GM12878 (cell line): Measurements from ENCODE around the gene FGFBP1. TPM values are rescaled to one million over a fixed set of nuclear protein-coding genes. Genes with fewer than 3 reads are reported as not detected.
A peak's percentile ranks its signal among the peaks of the same experiment; 100 is the strongest.

Experiments
- ATAC-seq: fragments of 200-7000 bp; cut with Tn5 transposase; 3 replicates; pipeline ENCODE4 v1.9.1; 2020; ENCODE audit warnings: mild to moderate bottlenecking, moderate library complexity
- BruUV-seq: library from RNA; stranded (reverse); fragments of 400-500 nt; replicated peaks from 2 replicates; lab custom pipeline; 2021; lab: Mats Ljungman, UMichigan
- CTCF ChIA-PET: fragments of 300-600 bp; sonication (Branson Sonifier 250); formaldehyde crosslinking; extraction: SDS; loops from one replicate; lab custom pipeline; 2021; ENCODE audit warnings: inconsistent platforms; lab: Yijun Ruan, JAX
- POLR2A ChIA-PET: fragments of 350-600 bp; formaldehyde crosslinking; extraction: SDS; loops from one replicate; lab custom pipeline; 2021; ENCODE audit warnings: inconsistent platforms; lab: Charles Lee
- RAD21 ChIA-PET: fragments of 300-600 bp; sonication (Branson Sonifier 250); formaldehyde crosslinking; loops from one replicate; lab custom pipeline; 2023; ENCODE audit warnings: antibody characterized with exemption; ENCODE audit not compliant: unreplicated experiment; lab: Charles Lee
- SMC1A ChIA-PET: fragments of 300-600 bp; sonication (Branson Sonifier 250); formaldehyde crosslinking; loops from one replicate; lab custom pipeline; 2023; ENCODE audit not compliant: unreplicated experiment, uncharacterized antibody; lab: Charles Lee
- DNase-seq: peaks from one replicate; pipeline ENCODE4 v3.0.0-alpha.2; 2011; ENCODE audit warnings: low read depth, low spot score
- FAIRE-seq: peaks from 3 replicates; lab custom pipeline; 2011; peaks lifted over from hg19 to GRCh38; lab: Jason Lieb, UNC
- H2AFZ ChIP-seq: 2 replicates; pipeline ENCODE4 v1.6.0; 2011; ENCODE audit warnings: low read depth, low read length, control low read depth; ENCODE audit not compliant: control insufficient read depth
- H3K27ac ChIP-seq: 2 replicates; pipeline ENCODE4 v1.5.1; 2011; ENCODE audit warnings: control low read depth; ENCODE audit not compliant: control insufficient read depth, insufficient read depth
- H3K27me3 ChIP-seq, 2 experiments: replicated peaks in 1 of 2; 2 replicates each; pipeline versions ENCODE4 v1.6.0 to v1.6.1; 2011; ENCODE audit warnings: low read length in 1 of 2; ENCODE audit not compliant: control insufficient read depth in 2 of 2, insufficient read depth in 2 of 2
- H3K36me3 ChIP-seq, 2 experiments: 2 replicates each; pipeline ENCODE4 v1.5.1; 2011; ENCODE audit warnings: low read length in 1 of 2; ENCODE audit not compliant: control insufficient read depth in 2 of 2, insufficient read depth in 2 of 2
- H3K4me1 ChIP-seq: 2 replicates; pipeline ENCODE4 v1.6.1; 2011; ENCODE audit warnings: mild to moderate bottlenecking, low read length, moderate library complexity, mixed read lengths; ENCODE audit not compliant: control insufficient read depth, insufficient read depth
- H3K4me2 ChIP-seq: 2 replicates; pipeline ENCODE4 v1.6.0; 2011; ENCODE audit warnings: control low read depth; ENCODE audit not compliant: control insufficient read depth, insufficient read depth
- H3K4me3 ChIP-seq: fragments of 200-600 bp; sonication (generic); 2 replicates; pipeline ENCODE4 v1.5.1; 2016
- H3K79me2 ChIP-seq: 2 replicates; pipeline ENCODE4 v1.6.0; 2011; ENCODE audit warnings: low read length; ENCODE audit not compliant: control insufficient read depth, insufficient read depth
- H3K9ac ChIP-seq: 2 replicates; pipeline ENCODE4 v1.8.0; 2011; ENCODE audit warnings: low read length, control low read depth, mixed read lengths; ENCODE audit not compliant: control insufficient read depth, insufficient read depth
- H3K9me3 ChIP-seq: replicated peaks from 3 replicates; pipeline ENCODE4 v1.5.1; 2011; ENCODE audit warnings: mild to moderate bottlenecking, low read length; ENCODE audit not compliant: control insufficient read depth, insufficient read depth
- H4K20me1 ChIP-seq: 2 replicates; pipeline ENCODE4 v1.6.0; 2011; ENCODE audit not compliant: control insufficient read depth, insufficient read depth
- CBX3 ChIP-seq: fragments of 200-600 bp; sonication (generic); IDR thresholded peaks from 2 replicates; pipeline ENCODE4 v1.6.1; 2016; ENCODE audit warnings: low read depth, borderline replicate concordance
- DPF2 ChIP-seq: fragments of 450-650 bp; IDR thresholded peaks from 2 replicates; pipeline ENCODE4 v1.6.1; 2017; ENCODE audit warnings: mild to moderate bottlenecking
- ESRRA ChIP-seq: IDR thresholded peaks from 2 replicates; pipeline ENCODE4 v1.6.1; 2012; ENCODE audit warnings: mild to moderate bottlenecking, low read length, improper control_type of control experiment
- FOS ChIP-seq: IDR thresholded peaks from 3 replicates; pipeline ENCODE4 v1.6.1; 2011; ENCODE audit warnings: borderline replicate concordance; ENCODE audit not compliant: insufficient read length; ENCODE audit errors: extremely low read depth
- IKZF2 ChIP-seq, 2 experiments: fragments of 450-650 bp; IDR thresholded peaks; 2 replicates each; pipeline ENCODE4 v1.6.1; 2017; ENCODE audit warnings: mild to moderate bottlenecking in 2 of 2, moderate library complexity in 2 of 2
- JUND ChIP-seq: IDR thresholded peaks from 2 replicates; pipeline ENCODE4 v1.6.1; 2012; ENCODE audit warnings: low read depth, mild to moderate bottlenecking, low read length, improper control_type of control experiment, moderate library complexity
- MTA2 ChIP-seq: fragments of 450-650 bp; IDR thresholded peaks from 2 replicates; pipeline ENCODE4 v1.6.1; 2016; ENCODE audit warnings: low read depth, mild to moderate bottlenecking, moderate library complexity
- NR2C1 ChIP-seq: fragments of 450-650 bp; IDR thresholded peaks from 2 replicates; pipeline ENCODE4 v1.6.1; 2017; ENCODE audit warnings: antibody characterized with exemption, mild to moderate bottlenecking, moderate library complexity
- NR2F1 ChIP-seq: fragments of 450-650 bp; conservative IDR thresholded peaks from 2 replicates; pipeline ENCODE4 v1.6.1; 2017; ENCODE audit warnings: mild to moderate bottlenecking
- NRF1 ChIP-seq: conservative IDR thresholded peaks from 2 replicates; pipeline ENCODE4 v1.6.1; 2011; ENCODE audit warnings: mild to moderate bottlenecking, low read depth, low read length, improper control_type of control experiment
- SMAD5 ChIP-seq: IDR thresholded peaks from 2 replicates; pipeline ENCODE4 v1.6.1; 2016; ENCODE audit warnings: antibody characterized with exemption, low read depth
- STAT1 ChIP-seq: fragments of 450-650 bp; conservative IDR thresholded peaks from 2 replicates; pipeline ENCODE4 v1.6.1; 2014; ENCODE audit warnings: antibody characterized with exemption, mild to moderate bottlenecking
- TCF7 ChIP-seq: IDR thresholded peaks from 2 replicates; pipeline ENCODE4 v1.6.1; 2014; ENCODE audit warnings: antibody characterized with exemption, borderline replicate concordance
- YY1 ChIP-seq: IDR thresholded peaks from 2 replicates; pipeline ENCODE4 v1.6.1; 2011; ENCODE audit warnings: low read depth, mild to moderate bottlenecking, low read length
- ZNF687 ChIP-seq: fragments of 450-650 bp; IDR thresholded peaks from 2 replicates; pipeline ENCODE4 v1.6.1; 2017; ENCODE audit warnings: mild to moderate bottlenecking, moderate library complexity
- WGBS: methylation state at CpG from one replicate; pipeline ENCODE4 v1.1.6; 2016; ENCODE audit warnings: low lambda C conversion rate; ENCODE audit not compliant: insufficient replicate concordance, insufficient coverage; ENCODE audit errors: missing lambda C conversion rate; 5-methylcytosine and 5-hydroxymethylcytosine counted together
- in situ Hi-C: fragments of 300-500 bp; cut with MboI; formaldehyde crosslinking; loops from 9 replicates; pipeline ENCODE4 v1.14.3; 2018; ENCODE audit warnings: mixed read lengths
- intact Hi-C: fragments of 100-400 bp; cut with micrococcal nuclease; formaldehyde crosslinking; loops from one replicate; pipeline ENCODE4 v1.14.2; 2022; ENCODE audit not compliant: unreplicated experiment
- polyA plus RNA-seq, 11 experiments: library from polyadenylated mRNA; depleted of rRNA in 4 of 11; unstranded in 6 of 11; stranded (reverse) in 5 of 11; fragments of >200 nt; fragmentation: Nextera tagmentation in 4 of 11; fragmentation: Illumina TruSeq in 1 of 11; extraction: Ambion mirVana in 4 of 11; extraction: Trizol in 1 of 11; gene quantifications; 1 replicate in 1 of 11; 2 replicates in 10 of 11; pipeline versions ENCODE4 v1.2.1 to v1.2.3, GENCODE V29; 2011 to 2016; ENCODE audit warnings: inconsistent platforms in 2 of 11, missing spikeins in 2 of 11, low read depth in 1 of 11
- total RNA-seq, 4 experiments: library from RNA; depleted of rRNA in 3 of 4; stranded (reverse); fragments of >200 nt in 3 of 4; fragmentation: Illumina TruSeq in 1 of 4; extraction: Trizol in 1 of 4; gene quantifications; 2 replicates each; pipeline versions ENCODE4 v1.2.1 to v1.2.3, GENCODE V29; 2013 to 2021
- TF ChIP-seq, protein P1 (sequence below): fragments of 450-650 bp; IDR thresholded peaks from 2 replicates; pipeline ENCODE4 v1.6.1; 2017; ENCODE audit warnings: mild to moderate bottlenecking, moderate library complexity

Gene FGFBP1
- total and polyA plus RNA-seq, 10 of the 15 experiments (the other 5 are each of a cell fraction or from before 2014, with no cell fraction given), result 0.09 to 0.11 (median 0.09) TPM; not detected in 7

GRCh38 chr4:15953625-15954024 lies 15.1 kb upstream of the FGFBP1 start:
- H3K79me2 ChIP-seq, result no peaks in the 10 kb centered on the region
- H3K36me3 ChIP-seq, result no peaks in the 10 kb centered on the region
- H3K4me3 ChIP-seq, result no peak overlapping the region
- CTCF ChIA-PET, result interaction anchor here (0.9 to 6.1 kb wide), 7 partner anchors 10 to 225 kb away, joined by 3 to 194 read pairs (median 4); no protein-coding TSS in a partner anchor
- FAIRE-seq (no peak), ATAC-seq (peak; percentile 72), DNase-seq (peak; percentile 40)
- H3K4me2 ChIP-seq, result no peak overlapping the region
- no peaks in the 10 kb centered on the region for H4K20me1 ChIP-seq
- SMC1A ChIA-PET, result interaction anchor here (0.9 to 5.9 kb wide), 8 partner anchors 61 to 166 kb away, joined by 3 to 179 read pairs (median 4); no protein-coding TSS in a partner anchor
- 0 out of 2 replicates have a peak, but pooled peaks cover 3% of the 10 kb centered on the region for H3K4me1 ChIP-seq
- H3K27me3 ChIP-seq, result no peaks in the 10 kb centered on the region
- in situ Hi-C loops, result loop anchor here (5.0 to 25.0 kb wide), 3 partner anchors 69 to 716 kb away; no protein-coding TSS in a partner anchor
- intact Hi-C loops, result no loop called here
- BruUV-seq, result no TSS peak
- H2AFZ ChIP-seq, result no peak overlapping the region
- no peaks in the 10 kb centered on the region; the same call in 2 of the 3 replicates for H3K9me3 ChIP-seq
- POLR2A ChIA-PET, result interaction anchor here (1.4 kb wide), 1 partner anchor 63 kb away, joined by 4 read pairs; no protein-coding TSS in a partner anchor
- H3K9ac ChIP-seq, result no peak overlapping the region
- H3K27ac ChIP-seq, result no peak overlapping the region
- RAD21 ChIA-PET, result interaction anchor here (1.1 to 6.1 kb wide), 5 partner anchors 65 to 150 kb away, joined by 3 to 142 read pairs (median 9); no protein-coding TSS in a partner anchor
- 4% methylated on average over 5 of the region's 5 CpGs for WGBS
- TF ChIP-seq JUND, result no peak
- TF ChIP-seq YY1, result no peak
- TF ChIP-seq IKZF2 (IDR thresholded peaks at IDR 0.05), result peak; percentile 26 to 38; a peak in 2 of 4 replicates
- TF ChIP-seq MTA2, result peak; percentile 55
- TF ChIP-seq NR2C1, result no peak
- TF ChIP-seq DPF2, result no peak
- no peak for TF ChIP-seq NRF1
- peak; percentile 70 for TF ChIP-seq TCF7
- no peak for TF ChIP-seq CBX3
- TF ChIP-seq NR2F1, result 0 out of 2 replicates have a peak, but pooled peaks have one; percentile 25
- TF ChIP-seq FOS, result no peak
- TF ChIP-seq, protein P1, sequence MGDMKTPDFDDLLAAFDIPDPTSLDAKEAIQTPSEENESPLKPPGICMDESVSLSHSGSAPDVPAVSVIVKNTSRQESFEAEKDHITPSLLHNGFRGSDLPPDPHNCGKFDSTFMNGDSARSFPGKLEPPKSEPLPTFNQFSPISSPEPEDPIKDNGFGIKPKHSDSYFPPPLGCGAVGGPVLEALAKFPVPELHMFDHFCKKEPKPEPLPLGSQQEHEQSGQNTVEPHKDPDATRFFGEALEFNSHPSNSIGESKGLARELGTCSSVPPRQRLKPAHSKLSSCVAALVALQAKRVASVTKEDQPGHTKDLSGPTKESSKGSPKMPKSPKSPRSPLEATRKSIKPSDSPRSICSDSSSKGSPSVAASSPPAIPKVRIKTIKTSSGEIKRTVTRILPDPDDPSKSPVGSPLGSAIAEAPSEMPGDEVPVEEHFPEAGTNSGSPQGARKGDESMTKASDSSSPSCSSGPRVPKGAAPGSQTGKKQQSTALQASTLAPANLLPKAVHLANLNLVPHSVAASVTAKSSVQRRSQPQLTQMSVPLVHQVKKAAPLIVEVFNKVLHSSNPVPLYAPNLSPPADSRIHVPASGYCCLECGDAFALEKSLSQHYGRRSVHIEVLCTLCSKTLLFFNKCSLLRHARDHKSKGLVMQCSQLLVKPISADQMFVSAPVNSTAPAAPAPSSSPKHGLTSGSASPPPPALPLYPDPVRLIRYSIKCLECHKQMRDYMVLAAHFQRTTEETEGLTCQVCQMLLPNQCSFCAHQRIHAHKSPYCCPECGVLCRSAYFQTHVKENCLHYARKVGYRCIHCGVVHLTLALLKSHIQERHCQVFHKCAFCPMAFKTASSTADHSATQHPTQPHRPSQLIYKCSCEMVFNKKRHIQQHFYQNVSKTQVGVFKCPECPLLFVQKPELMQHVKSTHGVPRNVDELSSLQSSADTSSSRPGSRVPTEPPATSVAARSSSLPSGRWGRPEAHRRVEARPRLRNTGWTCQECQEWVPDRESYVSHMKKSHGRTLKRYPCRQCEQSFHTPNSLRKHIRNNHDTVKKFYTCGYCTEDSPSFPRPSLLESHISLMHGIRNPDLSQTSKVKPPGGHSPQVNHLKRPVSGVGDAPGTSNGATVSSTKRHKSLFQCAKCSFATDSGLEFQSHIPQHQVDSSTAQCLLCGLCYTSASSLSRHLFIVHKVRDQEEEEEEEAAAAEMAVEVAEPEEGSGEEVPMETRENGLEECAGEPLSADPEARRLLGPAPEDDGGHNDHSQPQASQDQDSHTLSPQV, result no peak
- no peak for TF ChIP-seq SMAD5
- no peak for TF ChIP-seq ESRRA
- no peak for TF ChIP-seq ZNF687
- no peak for TF ChIP-seq STAT1
